B cell (primary cell): ENCODE results near the gene THBD. TPM values are rescaled to one million over a fixed set of nuclear protein-coding genes. Genes with fewer than 3 reads are reported as not detected.

Experiments used
- ATAC-seq: fragments of 200-7000 bp; cut with Tn5 transposase; one replicate; pipeline ENCODE4 v1.10.0; 2021; ENCODE audit warnings: low read depth, mild to moderate bottlenecking, moderate number of reproducible peaks, moderate library complexity
- CTCF ChIA-PET: fragments of 350-600 bp; sonication (Branson Sonifier 250); formaldehyde crosslinking; loops from one replicate; lab custom pipeline; 2021; ENCODE audit warnings: antibody characterized with exemption, inconsistent platforms; lab: Charles Lee
- POLR2A ChIA-PET: fragments of 350-600 bp; sonication (Branson Sonifier 250); formaldehyde crosslinking; loops from one replicate; lab custom pipeline; 2021; ENCODE audit warnings: antibody characterized with exemption; lab: Charles Lee
- DNase-seq: peaks from one replicate; pipeline ENCODE4 v3.0.0; 2013
- H2AFZ ChIP-seq: 2 replicates; pipeline ENCODE4 v1.6.1; 2012; ENCODE audit warnings: mild to moderate bottlenecking, low read depth, low read length; ENCODE audit not compliant: insufficient read depth, poor library complexity, severe bottlenecking
- H3K27ac ChIP-seq, 2 donors: 1 replicate in 1 of 2; 2 replicates in 1 of 2; pipeline ENCODE4 v1.5.1; 2012 to 2013; ENCODE audit warnings: low read length in 2 of 2, mild to moderate bottlenecking in 2 of 2, moderate library complexity in 1 of 2
- H3K27me3 ChIP-seq, 4 experiments: fragments of 200-600 bp in 1 of 4; sonication (generic) in 1 of 4; replicated peaks in 1 of 4; 1 replicate in 2 of 4; 2 replicates in 2 of 4; pipeline versions ENCODE4 v1.6.1 to v1.7.0; 2013 to 2016; ENCODE audit warnings: low read length in 3 of 4, mild to moderate bottlenecking in 2 of 4, mixed read lengths in 1 of 4, moderate library complexity in 1 of 4; ENCODE audit not compliant: insufficient read depth in 4 of 4, control insufficient read depth in 3 of 4; ENCODE audit errors: control extremely low read depth in 1 of 4
- H3K36me3 ChIP-seq, 2 experiments: replicated peaks in 1 of 2; 1 replicate in 1 of 2; 2 replicates in 1 of 2; pipeline versions ENCODE4 v1.6.1 to v1.7.1; 2013; ENCODE audit warnings: low read length in 1 of 2; ENCODE audit not compliant: insufficient read depth in 2 of 2, control insufficient read depth in 1 of 2; ENCODE audit errors: control extremely low read depth in 1 of 2, extremely low read depth in 1 of 2
- H3K4me1 ChIP-seq, 2 donors: fragments of 200-600 bp in 1 of 2; sonication (generic) in 1 of 2; 1 replicate in 1 of 2; 2 replicates in 1 of 2; pipeline versions ENCODE4 v1.5.1 to v1.6.1; 2013 to 2017; ENCODE audit warnings: low read length in 2 of 2; ENCODE audit not compliant: control insufficient read depth in 2 of 2, insufficient read depth in 2 of 2
- H3K4me2 ChIP-seq: replicated peaks from 2 replicates; pipeline ENCODE3; 2012; ENCODE audit warnings: mild to moderate bottlenecking, low read depth, low read length; ENCODE audit not compliant: poor library complexity, severe bottlenecking
- H3K4me3 ChIP-seq, 5 experiments: fragments of 200-600 bp in 1 of 5; sonication (generic) in 1 of 5; 1 replicate in 3 of 5; 2 replicates in 2 of 5; pipeline versions ENCODE4 v1.5.1 to v1.7.0; 2011 to 2016; ENCODE audit warnings: low read length in 4 of 5, mild to moderate bottlenecking in 4 of 5, low read depth in 2 of 5, control low read depth in 1 of 5, moderate library complexity in 1 of 5; ENCODE audit not compliant: insufficient read depth in 1 of 5; ENCODE audit errors: control extremely low read depth in 1 of 5, extremely low read depth in 1 of 5
- H3K79me2 ChIP-seq: fragments of 200-600 bp; sonication (generic); one replicate; pipeline ENCODE4 v1.6.0; 2016; ENCODE audit warnings: low read length; ENCODE audit not compliant: control insufficient read depth, insufficient read depth
- H3K9ac ChIP-seq: fragments of 200-600 bp; sonication (generic); 2 replicates; pipeline ENCODE4 v1.6.1; 2017; ENCODE audit warnings: mild to moderate bottlenecking, low read length, moderate library complexity
- H3K9me3 ChIP-seq, 3 donors: one replicate each; pipeline versions ENCODE4 v1.6.1 to v1.7.1; 2013; ENCODE audit warnings: low read length in 2 of 3; ENCODE audit not compliant: control insufficient read depth in 2 of 3, insufficient read depth in 1 of 3; ENCODE audit errors: control extremely low read depth in 1 of 3
- H4K20me1 ChIP-seq: 2 replicates; pipeline ENCODE4 v1.6.0; 2012; ENCODE audit warnings: mild to moderate bottlenecking, low read length; ENCODE audit not compliant: insufficient read depth, control insufficient read depth, poor library complexity, severe bottlenecking
- H3K27ac Mint-ChIP-seq: one replicate; pipeline ENCODE4 v1.8.0; 2021; ENCODE audit warnings: mixed read lengths
- H3K27me3 Mint-ChIP-seq: one replicate; pipeline ENCODE4 v1.8.0; 2021; ENCODE audit warnings: mixed read lengths
- H3K4me1 Mint-ChIP-seq: one replicate; pipeline ENCODE4 v1.8.0; 2021; ENCODE audit warnings: mixed read lengths
- H3K4me3 Mint-ChIP-seq: one replicate; pipeline ENCODE4 v1.8.0; 2021; ENCODE audit warnings: mixed read lengths
- H3K9me3 Mint-ChIP-seq: one replicate; pipeline ENCODE4 v1.8.0; 2022; ENCODE audit warnings: mixed read lengths; ENCODE audit not compliant: insufficient read depth
- CTCF ChIP-seq: fragments of 200-600 bp; IDR thresholded peaks from one replicate; pipeline ENCODE4 v1.8.0; 2022; ENCODE audit warnings: antibody characterized with exemption, mild to moderate bottlenecking
- EZH2 ChIP-seq: IDR thresholded peaks from 2 replicates; pipeline ENCODE4 v1.6.1; 2012; ENCODE audit warnings: borderline replicate concordance, low read depth, mild to moderate bottlenecking, moderate library complexity, low read length; ENCODE audit not compliant: insufficient read depth, poor library complexity, severe bottlenecking
- WGBS: methylation state at CpG from one replicate; pipeline ENCODE4 v1.1.5; 2013; ENCODE audit warnings: missing lambda C conversion rate; ENCODE audit not compliant: insufficient coverage; 5-methylcytosine and 5-hydroxymethylcytosine counted together
- intact Hi-C: fragments of 100-400 bp; cut with micrococcal nuclease; formaldehyde crosslinking; loops from one replicate; pipeline ENCODE4 v1.10.0; 2022
- polyA plus RNA-seq: library from polyadenylated mRNA; depleted of rRNA; stranded (reverse); fragments of >200 nt; gene quantifications from 2 replicates; pipeline ENCODE4 v1.2.3, GENCODE V29; 2012
- total RNA-seq, 2 donors: library from RNA; stranded (reverse); fragments of 120-200 nt in 1 of 2; gene quantifications; 1 replicate in 1 of 2; 2 replicates in 1 of 2; pipeline versions ENCODE4 v1.2.3 to v1.2.4, GENCODE V29; 2013 to 2022

The THBD gene
- total and polyA plus RNA-seq, 2 donors (not counting 1 experiment from before 2014, with no cell fraction given) = 0.78 TPM; not detected in 1

GRCh38 chr20:23059846-23060245 is 10.4 kb upstream of the THBD start:
- Histone ChIP-seq H3K9ac (no peak overlapping the region), H3K36me3 (no peaks in the 10 kb centered on the region), H2AFZ (no peak overlapping the region), H3K4me1 (no peaks in the 10 kb centered on the region), H3K27ac (no peak overlapping the region), H3K4me2 (no peak overlapping the region), H4K20me1 (no peaks in the 10 kb centered on the region), H3K79me2 (no peaks in the 10 kb centered on the region), H3K27me3 (no peaks in the 10 kb centered on the region), H3K9me3 (peaks cover 0 to 5% (median 1%) of the 10 kb centered on the region in 3 donors), H3K4me3 (no peak overlapping the region)
- Mint-ChIP-seq H3K9me3 (peaks cover 5% of the 10 kb centered on the region), H3K27me3 (peaks cover 11% of the 10 kb centered on the region), H3K27ac (no peak overlapping the region), H3K4me3 (no peak overlapping the region), H3K4me1 (no peaks in the 10 kb centered on the region)
- WGBS = 0% methylated on average over 1 of the region's 3 CpGs
- no peak for TF ChIP-seq CTCF
- TF ChIP-seq EZH2 = no peak
- POLR2A ChIA-PET = no interaction called here
- intact Hi-C loops = no loop called here
- CTCF ChIA-PET = no interaction called here
- DNase-seq = no peak
- ATAC-seq = no peak

GRCh38 chr20:23059001-23059400 is 9.5 kb upstream of the THBD start:
- H3K9me3 Mint-ChIP-seq = peaks cover 5% of the 10 kb centered on the region
- Histone ChIP-seq H3K4me3 (no peak overlapping the region), H3K27ac (no peak overlapping the region), H3K79me2 (no peaks in the 10 kb centered on the region), H3K36me3 (no peaks in the 10 kb centered on the region), H3K9ac (no peak overlapping the region), H4K20me1 (no peaks in the 10 kb centered on the region), H3K9me3 (peaks cover 0 to 7% (median 1%) of the 10 kb centered on the region in 3 donors), H2AFZ (no peak overlapping the region), H3K27me3 (no peaks in the 10 kb centered on the region), H3K4me2 (no peak overlapping the region), H3K4me1 (no peaks in the 10 kb centered on the region)
- H3K4me1 Mint-ChIP-seq = no peaks in the 10 kb centered on the region
- no peak for TF ChIP-seq EZH2
- no peak for TF ChIP-seq CTCF
- H3K27ac Mint-ChIP-seq = no peak overlapping the region
- 100% methylated on average over 2 of the region's 3 CpGs for WGBS
- no peak overlapping the region for H3K4me3 Mint-ChIP-seq
- H3K27me3 Mint-ChIP-seq = peaks cover 11% of the 10 kb centered on the region
- DNase-seq (no peak), ATAC-seq (no peak)
- intact Hi-C loops = no loop called here
- ChIA-PET CTCF (no interaction called here), POLR2A (no interaction called here)
